CD4-positive, alpha-beta T cell (primary cell): ENCODE results near the gene FCGR2B. TPM values are rescaled to one million over a fixed set of nuclear protein-coding genes. Genes with fewer than 3 reads are reported as not detected.
"Not testable (repeated sequence)": the region's sequence is repeated elsewhere in the genome, so short reads cannot be mapped to it uniquely, and the experiment has no call there.

ENCODE experiments used
- ATAC-seq: fragments of 200-7000 bp; cut with Tn5 transposase; one replicate; pipeline ENCODE4 v1.10.0; 2022; ENCODE audit warnings: mild to moderate bottlenecking; ENCODE audit not compliant: poor library complexity
- CTCF ChIA-PET: fragments of 350-600 bp; sonication (Branson Sonifier 250); formaldehyde crosslinking; loops from one replicate; lab custom pipeline; 2021; ENCODE audit warnings: antibody characterized with exemption, inconsistent platforms; lab: Charles Lee
- POLR2A ChIA-PET: fragments of 350-600 bp; sonication (Branson Sonifier 250); formaldehyde crosslinking; loops from one replicate; lab custom pipeline; 2021; ENCODE audit warnings: antibody characterized with exemption, inconsistent platforms; lab: Charles Lee
- DNase-seq, 14 experiments: peaks; one replicate each; pipeline ENCODE4 v3.0.0-alpha.2; 2013 to 2020; ENCODE audit warnings: mixed read lengths in 2 of 14
- H3K27ac ChIP-seq, 2 donors: one replicate each; pipeline versions ENCODE4 v1.5.1 to v1.7.0; 2013; ENCODE audit warnings: low read length in 2 of 2, low read depth in 1 of 2, mild to moderate bottlenecking in 1 of 2
- H3K27me3 ChIP-seq, 2 experiments: 1 replicate in 1 of 2; 2 replicates in 1 of 2; pipeline versions ENCODE4 v1.6.1 to v1.7.0; 2013; ENCODE audit warnings: low read length in 2 of 2, control low read depth in 1 of 2, mild to moderate bottlenecking in 1 of 2, moderate library complexity in 1 of 2; ENCODE audit not compliant: insufficient read depth in 2 of 2, control insufficient read depth in 1 of 2
- H3K36me3 ChIP-seq: one replicate; pipeline ENCODE4 v1.6.1; 2013; ENCODE audit warnings: low read length, control low read depth; ENCODE audit not compliant: insufficient read depth
- H3K4me1 ChIP-seq: one replicate; pipeline ENCODE4 v1.6.1; 2013; ENCODE audit warnings: low read length, control low read depth; ENCODE audit not compliant: insufficient read depth
- H3K4me3 ChIP-seq: one replicate; pipeline ENCODE4 v1.5.1; 2013; ENCODE audit warnings: mild to moderate bottlenecking, low read length, moderate library complexity
- H3K9me3 ChIP-seq, 2 experiments: 1 replicate in 1 of 2; 2 replicates in 1 of 2; pipeline versions ENCODE4 v1.6.1 to v1.7.0; 2013; ENCODE audit warnings: low read length in 2 of 2, mild to moderate bottlenecking in 2 of 2, control low read depth in 1 of 2, moderate library complexity in 1 of 2; ENCODE audit not compliant: control insufficient read depth in 1 of 2, insufficient read depth in 1 of 2
- H3K27ac Mint-ChIP-seq: one replicate; pipeline ENCODE4 v1.8.0; 2020; ENCODE audit warnings: mixed read lengths
- H3K27me3 Mint-ChIP-seq: one replicate; pipeline ENCODE4 v1.8.0; 2021; ENCODE audit warnings: mixed read lengths
- H3K36me3 Mint-ChIP-seq: one replicate; pipeline ENCODE4 v1.8.0; 2021; ENCODE audit warnings: low read depth, mixed read lengths
- H3K4me1 Mint-ChIP-seq: one replicate; pipeline ENCODE4 v1.8.0; 2021; ENCODE audit warnings: low read depth, mixed read lengths
- H3K4me3 Mint-ChIP-seq: one replicate; pipeline ENCODE4 v1.8.0; 2020; ENCODE audit warnings: mild to moderate bottlenecking, mixed read lengths
- H3K9me3 Mint-ChIP-seq: one replicate; pipeline ENCODE4 v1.8.0; 2020; ENCODE audit warnings: mixed read lengths
- intact Hi-C, 2 experiments: fragments of 100-400 bp; cut with DNase I in 1 of 2; cut with micrococcal nuclease in 1 of 2; formaldehyde crosslinking; loops; one replicate each; pipeline versions ENCODE4 v1.15.1 to v1.9.0; 2023 to 2025; cut with DNase I, micrococcal nuclease
- total RNA-seq, 174 experiments: library from RNA in 2 of 174; stranded (reverse) in 2 of 174; gene quantifications; one replicate each; pipeline ENCODE4 v1.2.3 and lab custom pipeline; 2021 to 2026

The FCGR2B gene
- total RNA-seq, 2 experiments from 2014 or later: 0.36 TPM; not detected in 1

DNA sequence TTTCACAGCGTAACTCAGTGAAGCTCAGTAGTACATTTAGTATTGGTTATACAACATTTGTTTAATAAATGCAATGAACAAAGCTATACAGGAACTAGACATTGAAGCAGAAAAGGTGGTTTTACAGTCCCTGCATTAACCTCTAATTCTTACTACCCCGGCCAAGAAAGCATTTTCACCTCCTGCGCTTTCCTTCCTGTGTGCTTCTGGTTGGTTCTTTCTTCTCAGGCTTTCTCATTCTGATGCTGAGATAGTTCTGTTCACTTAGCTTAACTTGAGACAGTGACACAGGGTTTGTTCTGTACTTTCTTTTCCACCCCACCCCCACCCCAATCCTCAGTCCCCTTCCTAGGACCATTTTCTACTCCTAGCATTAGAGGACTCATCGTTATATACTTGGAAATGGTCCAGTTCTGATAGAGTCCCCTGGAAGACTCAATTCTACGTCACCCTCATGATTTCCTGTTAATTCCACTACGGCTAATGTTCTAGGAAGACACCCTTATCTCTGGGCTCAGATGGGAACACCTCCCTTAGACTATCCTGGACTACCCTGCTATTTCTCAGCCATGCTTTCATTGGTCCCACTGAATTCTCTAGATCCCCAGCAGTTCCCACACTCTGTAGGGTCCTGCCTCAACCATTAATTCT lies 39.4 kb upstream of the FCGR2B start:
- H3K36me3 ChIP-seq, CTCF ChIA-PET, H3K9me3 ChIP-seq, H3K27me3 ChIP-seq, H3K9me3 Mint-ChIP-seq, H3K27ac ChIP-seq, H3K4me3 ChIP-seq: not testable (repeated sequence)
- Mint-ChIP-seq H3K27me3 (peaks cover 15% of the 10 kb centered on the region), H3K4me1 (peaks cover 44% of the 10 kb centered on the region), H3K4me3 (peak overlapping the region; percentile 40), H3K27ac (peak overlapping the region; percentile 77), H3K36me3 (peaks cover 13% of the 10 kb centered on the region)
- POLR2A ChIA-PET: interaction anchor here (0.7 to 0.8 kb wide), 2 partner anchors 84 to 106 kb away, joined by 3 read pairs; no protein-coding TSS in a partner anchor
- DNase-seq (peak in 3 of 14 experiments; percentile 38 to 53 (median 44)), ATAC-seq (peak; percentile 30)
- H3K4me1 ChIP-seq: peaks cover 29% of the 10 kb centered on the region
- intact Hi-C loops: loop anchor here in 1 of 2 experiments (5.0 kb wide), 1 partner anchor 91 kb away; no protein-coding TSS in a partner anchor

DNA sequence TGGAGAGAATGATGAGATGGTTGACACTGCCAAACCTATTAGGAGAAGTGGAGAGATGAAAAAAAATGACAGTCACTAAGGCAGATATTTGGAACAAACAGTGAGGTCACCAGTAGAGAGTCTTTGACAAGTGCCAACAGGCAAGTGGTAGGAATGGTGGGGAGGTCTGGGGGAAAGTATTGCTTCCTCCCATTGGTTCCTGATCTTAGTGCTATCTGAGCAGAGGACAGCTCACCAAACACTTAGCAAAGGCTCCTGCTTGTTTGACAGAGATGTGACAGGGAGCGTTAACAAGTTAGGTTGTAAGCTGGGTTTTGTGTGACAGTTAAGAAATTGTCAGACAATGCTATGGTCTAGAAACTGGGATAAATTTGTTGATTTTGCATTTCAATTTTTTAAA lies 38.3 kb upstream of the FCGR2B start:
- H3K27me3 ChIP-seq, H3K4me3 ChIP-seq, DNase-seq, H3K36me3 ChIP-seq, H3K9me3 Mint-ChIP-seq, CTCF ChIA-PET, H3K27ac ChIP-seq, H3K27ac Mint-ChIP-seq, H3K4me3 Mint-ChIP-seq, H3K9me3 ChIP-seq, ATAC-seq: not testable (repeated sequence)
- H3K4me1 Mint-ChIP-seq: peaks cover 44% of the 10 kb centered on the region
- peaks cover 13% of the 10 kb centered on the region for H3K36me3 Mint-ChIP-seq
- POLR2A ChIA-PET: interaction anchor here (0.7 kb wide), 1 partner anchor 1649 kb away, joined by 3 read pairs; no protein-coding TSS in a partner anchor
- H3K27me3 Mint-ChIP-seq: peaks cover 15% of the 10 kb centered on the region
- peaks cover 29% of the 10 kb centered on the region for H3K4me1 ChIP-seq
- intact Hi-C loops: loop anchor here in 1 of 2 experiments (5.0 kb wide), 1 partner anchor 92 kb away; no protein-coding TSS in a partner anchor

DNA sequence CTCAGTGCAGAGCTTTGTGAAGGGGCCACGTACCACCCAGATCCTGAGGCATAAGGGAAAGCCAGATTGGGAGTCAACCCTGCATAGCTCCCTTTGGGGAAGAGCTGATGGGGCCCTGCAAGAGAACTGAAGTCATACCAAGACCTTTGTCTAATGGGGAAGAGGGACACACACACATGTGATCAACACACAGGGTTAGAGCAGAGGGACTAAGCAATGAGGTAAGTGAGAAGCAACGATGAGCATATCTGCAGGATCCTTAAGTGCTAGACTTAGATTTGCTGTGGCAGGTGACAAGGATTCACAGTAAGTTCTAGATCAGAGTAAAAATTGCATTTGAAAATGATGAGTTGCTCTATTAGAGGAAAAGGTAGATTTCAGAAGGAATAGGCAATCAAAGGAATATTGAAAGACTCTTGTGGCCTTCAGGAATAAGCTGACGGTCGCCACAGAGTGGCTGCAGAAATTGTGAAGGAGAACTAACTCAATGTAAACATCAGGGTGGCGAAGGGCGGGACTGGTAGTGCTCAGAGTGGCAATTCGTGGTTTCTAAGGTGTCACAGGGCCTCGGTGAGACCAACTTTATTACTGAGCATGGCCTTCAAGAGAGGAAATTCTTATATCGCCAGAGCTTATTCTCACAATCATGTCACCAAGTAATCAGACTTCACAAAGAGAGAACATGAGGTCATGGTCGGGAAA lies 36.3 kb upstream of the FCGR2B start:
- H3K27ac Mint-ChIP-seq, H3K4me3 ChIP-seq, H3K27me3 Mint-ChIP-seq, CTCF ChIA-PET, H3K36me3 Mint-ChIP-seq, ATAC-seq, intact Hi-C loops, H3K27me3 ChIP-seq, H3K4me3 Mint-ChIP-seq, POLR2A ChIA-PET, H3K27ac ChIP-seq, H3K9me3 ChIP-seq, H3K9me3 Mint-ChIP-seq, H3K36me3 ChIP-seq: not testable (repeated sequence)
- peaks cover 30% of the 10 kb centered on the region for H3K4me1 Mint-ChIP-seq
- H3K4me1 ChIP-seq: peaks cover 24% of the 10 kb centered on the region
- DNase-seq: peak in 2 of 14 experiments; percentile 17 to 63

DNA sequence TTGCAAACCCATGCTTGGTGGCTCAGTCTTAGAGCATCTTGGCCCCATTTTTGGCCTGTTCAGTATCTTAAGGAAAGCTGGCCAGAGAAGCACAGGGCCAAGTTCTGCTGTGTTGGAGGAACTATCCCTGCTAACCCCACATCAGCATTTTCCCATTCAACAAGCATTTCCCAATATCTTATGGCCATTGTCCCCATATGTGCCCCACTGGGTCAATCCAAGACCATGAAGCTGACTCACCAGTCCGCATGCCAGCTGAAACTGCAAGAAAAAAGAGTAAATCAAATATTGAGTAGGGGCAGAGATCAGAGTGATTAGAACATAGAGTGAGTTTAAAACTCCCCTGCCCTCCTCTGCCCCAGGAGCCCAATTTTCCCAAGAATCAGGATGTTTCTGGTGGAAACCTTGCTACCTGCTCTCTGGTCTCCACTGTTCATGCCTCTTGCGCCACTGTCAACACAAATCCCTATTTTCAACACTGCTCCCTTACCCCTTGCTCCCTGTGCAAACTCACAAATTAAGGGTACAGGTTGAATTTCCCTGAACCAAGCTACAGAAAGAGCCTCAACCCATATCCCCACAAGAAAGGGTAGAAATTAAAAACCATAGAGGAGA lies 32.7 kb upstream of the FCGR2B start:
- CTCF ChIA-PET, ATAC-seq: not testable (repeated sequence)

More for the DNA sequence above, 32.7 kb upstream of the FCGR2B start:
- H3K4me1 Mint-ChIP-seq, H3K27ac ChIP-seq, H3K4me3 Mint-ChIP-seq, H3K36me3 Mint-ChIP-seq, intact Hi-C loops, DNase-seq, H3K9me3 Mint-ChIP-seq, H3K27me3 Mint-ChIP-seq, H3K9me3 ChIP-seq, H3K4me3 ChIP-seq, H3K27ac Mint-ChIP-seq, POLR2A ChIA-PET, H3K36me3 ChIP-seq, H3K4me1 ChIP-seq, H3K27me3 ChIP-seq: not testable (repeated sequence)
